Keratinocyte (primary cell): ENCODE data around the gene DRP2.

Experiments used
- EZH2 ChIP-seq: IDR thresholded peaks from one replicate; pipeline ENCODE4 v1.6.1; 2012; ENCODE audit warnings: inconsistent platforms, mild to moderate bottlenecking, low read length, moderate library complexity
- TF ChIP-seq, protein P1 (sequence below), 3 experiments: IDR thresholded peaks in 1 of 3; conservative IDR thresholded peaks in 1 of 3; optimal IDR thresholded peaks in 1 of 3; 2 replicates in 2 of 3; 3 replicates in 1 of 3; pipeline versions ENCODE3 to v1.5.1; 2011; ENCODE audit warnings: low read length in 3 of 3, mild to moderate bottlenecking in 3 of 3, moderate library complexity in 2 of 3, control low read depth in 1 of 3, inconsistent platforms in 1 of 3; ENCODE audit not compliant: insufficient read depth in 2 of 3; ENCODE audit errors: extremely low read depth in 1 of 3

GRCh38 chrX:101237041-101237440 lies 17.5 kb downstream of the DRP2 start:
- TF ChIP-seq, protein P1, sequence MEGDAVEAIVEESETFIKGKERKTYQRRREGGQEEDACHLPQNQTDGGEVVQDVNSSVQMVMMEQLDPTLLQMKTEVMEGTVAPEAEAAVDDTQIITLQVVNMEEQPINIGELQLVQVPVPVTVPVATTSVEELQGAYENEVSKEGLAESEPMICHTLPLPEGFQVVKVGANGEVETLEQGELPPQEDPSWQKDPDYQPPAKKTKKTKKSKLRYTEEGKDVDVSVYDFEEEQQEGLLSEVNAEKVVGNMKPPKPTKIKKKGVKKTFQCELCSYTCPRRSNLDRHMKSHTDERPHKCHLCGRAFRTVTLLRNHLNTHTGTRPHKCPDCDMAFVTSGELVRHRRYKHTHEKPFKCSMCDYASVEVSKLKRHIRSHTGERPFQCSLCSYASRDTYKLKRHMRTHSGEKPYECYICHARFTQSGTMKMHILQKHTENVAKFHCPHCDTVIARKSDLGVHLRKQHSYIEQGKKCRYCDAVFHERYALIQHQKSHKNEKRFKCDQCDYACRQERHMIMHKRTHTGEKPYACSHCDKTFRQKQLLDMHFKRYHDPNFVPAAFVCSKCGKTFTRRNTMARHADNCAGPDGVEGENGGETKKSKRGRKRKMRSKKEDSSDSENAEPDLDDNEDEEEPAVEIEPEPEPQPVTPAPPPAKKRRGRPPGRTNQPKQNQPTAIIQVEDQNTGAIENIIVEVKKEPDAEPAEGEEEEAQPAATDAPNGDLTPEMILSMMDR (optimal IDR thresholded peaks at IDR 0.05 in 1 of 3, IDR thresholded peaks at IDR 0.05 in 1 of 3, conservative IDR thresholded peaks at IDR 0.05 in 1 of 3; ENCODE audit: extremely low read depth in 1 of 3, insufficient read depth in 2 of 3, low read length in 3 of 3) = no peak
- TF ChIP-seq EZH2 = no peak
